Testis (tissue), 3 donors: ENCODE results near the gene FAM171A1. TPM values are rescaled to one million over a fixed set of nuclear protein-coding genes. Genes with fewer than 3 reads are reported as not detected.

ENCODE experiments used
- DNase-seq: peaks from one replicate; pipeline ENCODE4 v3.0.0-alpha.2; 2019
- H3K27ac ChIP-seq, 2 donors: fragments of 200-600 bp; sonication (generic); one replicate each; pipeline ENCODE4 v1.5.1; 2019
- H3K27me3 ChIP-seq: fragments of 200-600 bp; sonication (generic); one replicate; pipeline ENCODE4 v1.5.1; 2019
- H3K36me3 ChIP-seq: fragments of 200-600 bp; sonication (generic); one replicate; pipeline ENCODE4 v1.5.1; 2017; ENCODE audit warnings: low read depth; ENCODE audit errors: missing control alignments
- H3K4me1 ChIP-seq: fragments of 200-600 bp; sonication (generic); one replicate; pipeline ENCODE4 v1.5.1; 2019
- H3K4me3 ChIP-seq, 2 donors: fragments of 200-600 bp; sonication (generic); one replicate each; pipeline ENCODE4 v1.5.1; 2017 to 2019
- H3K9me3 ChIP-seq: fragments of 200-600 bp; sonication (generic); one replicate; pipeline ENCODE4 v1.5.1; 2017
- POLR2A ChIP-seq: fragments of 450-650 bp; IDR thresholded peaks from one replicate; pipeline ENCODE4 v1.6.1; 2017; ENCODE audit warnings: antibody characterized with exemption, mild to moderate bottlenecking, moderate library complexity
- WGBS, 2 donors: methylation state at CpG; one replicate each; pipeline ENCODE4 v1.1.5; 2018; 5-methylcytosine and 5-hydroxymethylcytosine counted together
- intact Hi-C: fragments of 100-400 bp; cut with DNase I; formaldehyde crosslinking; loops from one replicate; pipeline ENCODE4 v1.15.1; 2023; ENCODE audit warnings: low total_unique reads
- polyA plus RNA-seq: library from polyadenylated mRNA; stranded (reverse); fragments of 350-450 nt; fragmentation: Illumina TruSeq; extraction: RNeasy Lipid Tissue Mini Kit (QIAGEN cat#74804); gene quantifications from one replicate; pipeline ENCODE4 v1.2.3, GENCODE V29; 2014; ENCODE audit warnings: low read depth, low replicate concordance; ENCODE audit not compliant: insufficient read depth
- total RNA-seq, 2 donors: library from RNA; depleted of rRNA; stranded (reverse); fragments of >200 nt; gene quantifications; one replicate each; pipeline ENCODE4 v1.2.3, GENCODE V29; 2016
- TF ChIP-seq, protein P1 (sequence below), 3 experiments: fragments of 450-650 bp in 2 of 3; fragments of 200-600 bp in 1 of 3; sonication (generic) in 1 of 3; IDR thresholded peaks; one replicate each; pipeline ENCODE4 v1.5.1; 2016 to 2019; ENCODE audit warnings: antibody characterized with exemption in 3 of 3, mild to moderate bottlenecking in 2 of 3, moderate library complexity in 1 of 3

The FAM171A1 gene
- total and polyA plus RNA-seq, 3 donors from 2014 or later: 9.2 to 11.1 (median 10.8) TPM

DNA sequence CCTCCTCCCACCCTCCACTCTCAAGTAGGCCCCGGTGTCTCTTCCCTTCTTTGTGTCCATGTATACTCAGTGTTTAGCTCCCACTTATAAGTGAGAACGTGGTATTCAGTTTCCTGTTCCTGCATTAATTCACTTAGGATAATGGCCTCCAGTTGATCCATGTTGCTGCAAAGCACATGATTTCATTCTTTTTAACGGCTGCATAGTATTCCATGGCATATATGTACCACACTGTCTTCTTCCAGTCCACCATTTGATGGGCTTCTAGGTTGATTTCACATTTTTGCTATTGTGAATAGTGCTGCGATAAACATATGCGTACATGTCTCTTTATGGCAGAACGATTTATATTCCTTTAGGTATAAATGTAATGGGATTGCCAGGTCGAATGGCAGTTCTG lies 51.0 kb downstream of the FAM171A1 start:
- DNase-seq: no peak
- 92 to 95% methylated on average over 7 of the region's 7 CpGs for WGBS, 2 donors
- no peaks in the 10 kb centered on the region for H3K36me3 ChIP-seq
- intact Hi-C loops: no loop called here
- peaks cover 5% of the 10 kb centered on the region for H3K4me1 ChIP-seq
- no peaks in the 10 kb centered on the region for H3K27me3 ChIP-seq
- no peak overlapping the region for H3K27ac ChIP-seq
- no peaks in the 10 kb centered on the region for H3K9me3 ChIP-seq
- H3K4me3 ChIP-seq: no peak overlapping the region
- TF ChIP-seq, protein P1, sequence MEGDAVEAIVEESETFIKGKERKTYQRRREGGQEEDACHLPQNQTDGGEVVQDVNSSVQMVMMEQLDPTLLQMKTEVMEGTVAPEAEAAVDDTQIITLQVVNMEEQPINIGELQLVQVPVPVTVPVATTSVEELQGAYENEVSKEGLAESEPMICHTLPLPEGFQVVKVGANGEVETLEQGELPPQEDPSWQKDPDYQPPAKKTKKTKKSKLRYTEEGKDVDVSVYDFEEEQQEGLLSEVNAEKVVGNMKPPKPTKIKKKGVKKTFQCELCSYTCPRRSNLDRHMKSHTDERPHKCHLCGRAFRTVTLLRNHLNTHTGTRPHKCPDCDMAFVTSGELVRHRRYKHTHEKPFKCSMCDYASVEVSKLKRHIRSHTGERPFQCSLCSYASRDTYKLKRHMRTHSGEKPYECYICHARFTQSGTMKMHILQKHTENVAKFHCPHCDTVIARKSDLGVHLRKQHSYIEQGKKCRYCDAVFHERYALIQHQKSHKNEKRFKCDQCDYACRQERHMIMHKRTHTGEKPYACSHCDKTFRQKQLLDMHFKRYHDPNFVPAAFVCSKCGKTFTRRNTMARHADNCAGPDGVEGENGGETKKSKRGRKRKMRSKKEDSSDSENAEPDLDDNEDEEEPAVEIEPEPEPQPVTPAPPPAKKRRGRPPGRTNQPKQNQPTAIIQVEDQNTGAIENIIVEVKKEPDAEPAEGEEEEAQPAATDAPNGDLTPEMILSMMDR (IDR thresholded peaks at IDR 0.05): no peak
- no peak for TF ChIP-seq POLR2A

DNA sequence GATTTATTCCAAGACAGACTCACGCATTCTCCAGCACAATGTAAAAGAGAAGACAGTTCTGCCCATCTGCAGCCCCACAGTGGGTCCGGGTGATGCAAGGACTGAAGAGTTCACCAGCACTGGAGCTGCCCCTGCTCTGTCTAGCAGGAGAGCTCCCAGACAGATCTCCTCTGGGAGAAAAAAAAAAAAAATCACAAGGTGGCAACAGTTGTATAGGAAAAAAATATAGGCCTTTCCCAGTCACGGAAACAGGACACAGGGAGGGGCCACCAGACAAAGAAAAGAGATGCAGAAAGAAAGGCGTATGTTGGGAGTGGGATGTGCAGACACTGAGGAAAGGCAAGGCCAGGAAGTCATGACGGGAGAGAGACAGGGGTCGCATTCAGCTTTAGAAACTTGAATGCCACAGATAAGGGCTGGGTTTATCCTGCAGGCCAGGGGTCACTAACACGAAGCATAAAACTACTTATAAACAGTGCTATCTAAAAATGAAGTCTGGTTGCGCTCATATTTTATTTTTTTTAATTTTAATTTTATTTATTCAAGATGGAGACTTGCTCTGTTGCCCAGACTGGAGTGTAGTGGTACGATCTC lies 54.1 kb downstream of the FAM171A1 start:
- WGBS, 2 donors: 84 to 89% methylated on average over 9 of the region's 9 CpGs
- Histone ChIP-seq H3K27me3 (no peaks in the 10 kb centered on the region), H3K4me1 (peaks cover 3% of the 10 kb centered on the region), H3K4me3 (no peak overlapping the region), H3K36me3 (no peaks in the 10 kb centered on the region), H3K9me3 (no peaks in the 10 kb centered on the region), H3K27ac (no peak overlapping the region)
- DNase-seq: no peak
- TF ChIP-seq, protein P1 (IDR thresholded peaks at IDR 0.05): no peak
- TF ChIP-seq POLR2A: no peak
- intact Hi-C loops: no loop called here

DNA sequence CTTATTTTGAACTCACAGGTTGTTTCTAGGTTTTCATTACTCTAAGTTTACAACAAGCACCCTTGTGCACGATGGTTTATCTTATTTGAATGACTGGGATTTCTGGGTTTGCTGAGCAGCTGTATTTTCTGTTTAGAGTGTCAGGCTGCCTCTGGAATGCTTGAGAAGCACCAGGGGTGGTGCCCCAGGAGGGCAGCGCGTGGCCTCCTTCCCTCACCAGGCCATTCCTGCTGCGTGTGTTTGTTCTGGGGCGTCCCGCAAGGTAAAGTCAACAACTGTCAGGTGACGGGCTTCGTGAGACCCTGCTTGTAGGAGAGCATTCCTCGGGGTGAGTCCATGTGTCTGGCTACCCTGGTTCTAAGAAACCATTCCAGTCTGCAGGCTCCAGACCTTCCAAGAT lies 54.9 kb downstream of the FAM171A1 start:
- intact Hi-C loops: no loop called here
- Histone ChIP-seq H3K27me3 (no peaks in the 10 kb centered on the region), H3K4me1 (no peaks in the 10 kb centered on the region), H3K9me3 (no peaks in the 10 kb centered on the region), H3K27ac (no peak overlapping the region), H3K36me3 (no peaks in the 10 kb centered on the region), H3K4me3 (no peak overlapping the region)
- DNase-seq: no peak
- WGBS, 2 donors: 94 to 95% methylated on average over 9 of the region's 9 CpGs
- TF ChIP-seq POLR2A: no peak
- TF ChIP-seq, protein P1 (IDR thresholded peaks at IDR 0.05): no peak

DNA sequence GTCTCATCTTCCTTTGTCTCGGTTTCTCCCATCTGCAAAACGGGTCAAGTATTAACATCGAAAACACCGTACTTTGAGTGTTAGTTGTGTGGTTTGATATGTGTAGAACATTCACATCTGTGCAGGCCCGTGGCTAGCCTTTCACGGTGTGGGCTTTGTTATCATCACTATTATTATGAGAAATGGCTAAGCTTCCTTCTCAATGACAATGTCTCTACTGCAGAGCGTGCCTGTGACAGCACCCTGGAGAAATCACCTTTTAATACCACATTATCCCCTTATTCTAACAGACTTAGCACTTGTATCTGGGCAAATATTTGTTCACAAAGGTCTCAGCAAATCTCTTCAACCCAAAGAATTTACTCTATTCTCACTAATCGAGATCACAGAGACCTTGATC lies 55.8 kb downstream of the FAM171A1 start:
- intact Hi-C loops: no loop called here
- H3K27ac ChIP-seq: no peak overlapping the region
- no peak overlapping the region for H3K4me3 ChIP-seq
- no peaks in the 10 kb centered on the region for H3K9me3 ChIP-seq
- no peaks in the 10 kb centered on the region for H3K27me3 ChIP-seq
- DNase-seq: no peak
- no peak for TF ChIP-seq POLR2A
- TF ChIP-seq, protein P1 (IDR thresholded peaks at IDR 0.05): no peak
- no peaks in the 10 kb centered on the region for H3K36me3 ChIP-seq
- WGBS, 2 donors: 94 to 96% methylated on average over 8 of the region's 8 CpGs
- no peaks in the 10 kb centered on the region for H3K4me1 ChIP-seq

DNA sequence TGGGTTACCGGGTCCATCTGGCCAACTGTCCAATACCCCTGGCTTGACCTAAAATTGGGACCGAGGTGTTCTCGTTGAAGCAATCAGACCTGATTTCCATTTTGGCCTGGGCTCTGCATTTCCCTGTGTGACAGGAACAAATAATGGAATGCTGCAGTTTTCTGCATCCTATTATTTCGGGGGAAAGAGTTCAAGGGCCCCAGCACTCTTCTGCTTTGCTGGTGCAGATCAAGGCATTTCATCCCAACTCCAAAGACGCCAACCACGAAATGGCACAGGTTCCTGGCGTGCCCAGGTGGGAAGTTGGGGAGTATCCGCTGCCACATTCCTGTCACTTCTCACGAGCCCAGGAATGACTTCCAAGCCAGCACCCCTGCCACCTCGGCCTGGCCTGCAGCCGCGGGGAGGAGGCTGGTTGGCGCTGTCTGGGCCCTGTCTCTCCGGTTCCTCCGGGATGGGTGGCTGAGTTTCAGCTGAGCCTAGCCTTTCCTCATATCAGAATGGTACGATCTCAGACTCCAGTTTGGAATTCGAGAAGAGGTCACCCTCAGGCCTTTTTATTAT lies 56.5 kb downstream of the FAM171A1 start:
- Histone ChIP-seq H3K9me3 (no peaks in the 10 kb centered on the region), H3K27ac (no peak overlapping the region), H3K4me3 (no peak overlapping the region), H3K36me3 (no peaks in the 10 kb centered on the region), H3K4me1 (no peaks in the 10 kb centered on the region), H3K27me3 (no peaks in the 10 kb centered on the region)
- intact Hi-C loops: no loop called here
- DNase-seq: no peak
- WGBS, 2 donors: 92% methylated on average over 17 of the region's 17 CpGs
- TF ChIP-seq POLR2A: no peak
- TF ChIP-seq, protein P1 (IDR thresholded peaks at IDR 0.05): no peak
